WERI-Rb-1 (cell line): ENCODE results near the gene RHBDD2.
"Not testable (repeated sequence)": the region's sequence is repeated elsewhere in the genome, so short reads cannot be mapped to it uniquely, and the experiment has no call there.

Source experiments
- DNase-seq: peaks from one replicate; pipeline ENCODE4 v3.0.0-alpha.2; 2020
- H3K27ac ChIP-seq: fragments of 250-450 bp; sonication (Bioruptor Pico); 2 replicates; pipeline ENCODE4 v1.5.1; 2020; ENCODE audit warnings: mild to moderate bottlenecking, moderate library complexity
- H3K27me3 ChIP-seq: fragments of 250-450 bp; sonication (Bioruptor Pico); 2 replicates; pipeline ENCODE4 v1.5.1; 2021; ENCODE audit warnings: mild to moderate bottlenecking, low read depth, moderate library complexity; ENCODE audit not compliant: insufficient read depth, severe bottlenecking
- H3K36me3 ChIP-seq: fragments of 250-450 bp; sonication (Bioruptor Pico); 2 replicates; pipeline ENCODE4 v1.5.1; 2020; ENCODE audit warnings: mild to moderate bottlenecking, moderate library complexity
- H3K4me3 ChIP-seq: 2 replicates; pipeline ENCODE4 v1.5.1; 2011; ENCODE audit warnings: low read depth, mild to moderate bottlenecking, control low read depth, low read length
- H3K9me3 ChIP-seq: fragments of 250-450 bp; sonication (Bioruptor Pico); 2 replicates; pipeline ENCODE4 v1.5.1; 2021; ENCODE audit warnings: mild to moderate bottlenecking, moderate library complexity; ENCODE audit not compliant: severe bottlenecking
- TF ChIP-seq, protein P1 (sequence below): IDR thresholded peaks from 2 replicates; pipeline ENCODE4 v1.5.1; 2011; ENCODE audit warnings: low read depth, mild to moderate bottlenecking, control low read depth, inconsistent platforms, low read length

The RHBDD2 gene

GRCh38 chr7:75876126-75876881 is 2.5 kb upstream of the RHBDD2 start:
- TF ChIP-seq, protein P1, sequence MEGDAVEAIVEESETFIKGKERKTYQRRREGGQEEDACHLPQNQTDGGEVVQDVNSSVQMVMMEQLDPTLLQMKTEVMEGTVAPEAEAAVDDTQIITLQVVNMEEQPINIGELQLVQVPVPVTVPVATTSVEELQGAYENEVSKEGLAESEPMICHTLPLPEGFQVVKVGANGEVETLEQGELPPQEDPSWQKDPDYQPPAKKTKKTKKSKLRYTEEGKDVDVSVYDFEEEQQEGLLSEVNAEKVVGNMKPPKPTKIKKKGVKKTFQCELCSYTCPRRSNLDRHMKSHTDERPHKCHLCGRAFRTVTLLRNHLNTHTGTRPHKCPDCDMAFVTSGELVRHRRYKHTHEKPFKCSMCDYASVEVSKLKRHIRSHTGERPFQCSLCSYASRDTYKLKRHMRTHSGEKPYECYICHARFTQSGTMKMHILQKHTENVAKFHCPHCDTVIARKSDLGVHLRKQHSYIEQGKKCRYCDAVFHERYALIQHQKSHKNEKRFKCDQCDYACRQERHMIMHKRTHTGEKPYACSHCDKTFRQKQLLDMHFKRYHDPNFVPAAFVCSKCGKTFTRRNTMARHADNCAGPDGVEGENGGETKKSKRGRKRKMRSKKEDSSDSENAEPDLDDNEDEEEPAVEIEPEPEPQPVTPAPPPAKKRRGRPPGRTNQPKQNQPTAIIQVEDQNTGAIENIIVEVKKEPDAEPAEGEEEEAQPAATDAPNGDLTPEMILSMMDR, result no peak
- no peak for DNase-seq
- Histone ChIP-seq H3K27me3 (no peaks in the 10 kb centered on the region), H3K36me3 (peaks cover 18% of the 10 kb centered on the region), H3K4me3 (no peak overlapping the region), H3K27ac (no peak overlapping the region), H3K9me3 (no peaks in the 10 kb centered on the region)

DNA sequence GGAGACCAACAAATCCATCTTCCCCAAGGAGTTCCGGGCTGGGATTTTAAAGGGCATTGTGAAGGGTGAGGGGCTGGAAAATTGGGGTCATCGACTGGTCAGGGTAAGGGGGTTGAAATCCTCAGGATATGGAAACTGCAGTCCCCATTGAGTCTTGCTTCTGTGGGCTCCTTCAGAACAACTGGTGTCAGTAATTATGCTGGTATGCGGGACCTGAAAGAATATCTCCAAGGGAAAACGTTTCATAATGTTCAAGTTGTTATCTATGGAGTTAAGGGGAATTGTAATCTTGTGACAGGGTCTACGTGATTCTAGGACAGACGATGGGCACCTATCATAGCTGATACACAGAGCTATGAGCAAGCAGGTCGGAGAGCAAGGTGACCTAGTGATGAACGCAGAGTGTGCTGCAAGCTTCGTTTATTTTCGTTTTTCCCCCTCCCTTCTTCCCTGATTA is 494 bp upstream of the RHBDD2 start:
- Histone ChIP-seq H3K36me3 (peaks cover 38% of the 10 kb centered on the region), H3K27me3 (no peaks in the 10 kb centered on the region), H3K4me3 (no peak overlapping the region), H3K9me3 (no peaks in the 10 kb centered on the region), H3K27ac (peak overlapping the region; percentile 43)
- TF ChIP-seq, protein P1, result no peak
- no peak for DNase-seq

GRCh38 chr7:75879771-75880184 is 944 bp downstream of the RHBDD2 start:
- no peak for DNase-seq
- TF ChIP-seq, protein P1, result no peak
- no peaks in the 10 kb centered on the region for H3K27me3 ChIP-seq

GRCh38 chr7:75880242-75880641 is 1.4 kb downstream of the RHBDD2 start:
- H3K27ac ChIP-seq, result no peak overlapping the region
- H3K36me3 ChIP-seq, result peaks cover 57% of the 10 kb centered on the region
- no peak for DNase-seq
- no peak overlapping the region for H3K4me3 ChIP-seq
- no peaks in the 10 kb centered on the region for H3K27me3 ChIP-seq
- TF ChIP-seq, protein P1, result no peak
- no peaks in the 10 kb centered on the region for H3K9me3 ChIP-seq

More at GRCh38 chr7:75879771-75880184, 944 bp downstream of the RHBDD2 start:
- Histone ChIP-seq H3K9me3 (no peaks in the 10 kb centered on the region), H3K36me3 (peaks cover 52% of the 10 kb centered on the region), H3K27ac (peak overlapping the region; percentile 94; the same call in 1 of the 2 replicates), H3K4me3 (peak overlapping the region; percentile 56)

GRCh38 chr7:75881436-75882095 is 2.7 kb downstream of the RHBDD2 start:
- Histone ChIP-seq H3K36me3 (peaks cover 70% of the 10 kb centered on the region), H3K4me3 (no peak overlapping the region), H3K27ac (no peak overlapping the region), H3K27me3 (no peaks in the 10 kb centered on the region), H3K9me3 (no peaks in the 10 kb centered on the region)
- TF ChIP-seq, protein P1, result no peak
- DNase-seq, result no peak

GRCh38 chr7:75883265-75883824 is 4.5 kb downstream of the RHBDD2 start:
- not testable (repeated sequence) for DNase-seq, H3K27me3 ChIP-seq, H3K9me3 ChIP-seq, H3K4me3 ChIP-seq, H3K27ac ChIP-seq
- peaks cover 84% of the 10 kb centered on the region for H3K36me3 ChIP-seq
